AG04450 (cell line): Measurements from ENCODE around the gene OLR1. TPM values are rescaled to one million over a fixed set of nuclear protein-coding genes. Genes with fewer than 3 reads are reported as not detected.

Experiments
- CTCF ChIA-PET: fragments of 300-600, 350-600 bp; formaldehyde crosslinking; extraction: SDS; loops from one replicate; lab custom pipeline; 2022; ENCODE audit warnings: antibody characterized with exemption, inconsistent platforms; lab: Charles Lee
- POLR2A ChIA-PET: fragments of 350-600 bp; formaldehyde crosslinking; extraction: SDS; loops from one replicate; lab custom pipeline; 2021; ENCODE audit warnings: antibody characterized with exemption, inconsistent platforms; lab: Yijun Ruan, JAX
- DNase-seq: peaks from one replicate; pipeline ENCODE4 v3.0.0-alpha.2; 2011; ENCODE audit warnings: low read depth, low spot score
- H3K27ac ChIP-seq: one replicate; pipeline ENCODE4 v1.5.1; 2012; ENCODE audit warnings: low read depth, low read length, control low read depth
- H3K27me3 ChIP-seq: one replicate; pipeline ENCODE4 v1.6.0; 2012; ENCODE audit warnings: low read length; ENCODE audit not compliant: control insufficient read depth, insufficient read depth
- H3K4me3 ChIP-seq: 2 replicates; pipeline ENCODE4 v1.5.1; 2011; ENCODE audit warnings: mild to moderate bottlenecking, low read depth, low read length, control low read depth
- H3K9me3 ChIP-seq: 2 replicates; pipeline ENCODE4 v1.5.1; 2012; ENCODE audit warnings: low read length; ENCODE audit not compliant: control insufficient read depth, insufficient read depth
- CTCF ChIP-seq: IDR thresholded peaks from 2 replicates; pipeline ENCODE4 v1.5.1; 2011; ENCODE audit warnings: low read depth, low read length, control low read depth, inconsistent platforms
- polyA plus RNA-seq: library from polyadenylated mRNA; depleted of rRNA; stranded (reverse); fragments of >200 nt; gene quantifications from 2 replicates; pipeline ENCODE4 v1.2.3, GENCODE V29; 2011; rRNA removed

Gene OLR1
- polyA plus RNA-seq, 1 experiment = 15.3 TPM

- Histone ChIP-seq H3K4me3 (no peak overlapping the region), H3K9me3 (peaks cover 5% of the 10 kb centered on the region), H3K27me3 (no peaks in the 10 kb centered on the region), H3K27ac (no peak overlapping the region)
- no peak for DNase-seq
- TF ChIP-seq CTCF = no peak
- ChIA-PET POLR2A (no interaction called here), CTCF (interaction anchor here (1.3 kb wide), 1 partner anchor 359 kb away, joined by 4 read pairs; no protein-coding TSS in a partner anchor)
Observed at GRCh38 chr12:10110256-10110844, 61.6 kb downstream of the OLR1 start.

Other genes with a start within 250 kb of the OLR1 start
- not detected in 2 replicates for gene CLEC2A, start 239.8 kb downstream of the OLR1 start, polyA plus RNA-seq
- gene CLEC12A, start 200.7 kb downstream of the OLR1 start, polyA plus RNA-seq = not detected in 2 replicates
- not detected in 2 replicates for gene CLEC1B, start 173.0 kb downstream of the OLR1 start, polyA plus RNA-seq
- gene CLEC12B, start 161.5 kb downstream of the OLR1 start, polyA plus RNA-seq = 0.05 TPM in 1 of 2 replicates, not detected in the other
- gene CLEC9A, start 141.4 kb downstream of the OLR1 start, polyA plus RNA-seq = not detected in 2 replicates
- gene CLEC1A, start 73.1 kb downstream of the OLR1 start, polyA plus RNA-seq = not detected in 2 replicates
- not detected in 2 replicates for gene CLEC7A, start 41.9 kb downstream of the OLR1 start, polyA plus RNA-seq
- gene TMEM52B, start 6.9 kb upstream of the OLR1 start, polyA plus RNA-seq = 7.2 and 8.3 TPM in 2 replicates
- 181 and 196 TPM in 2 replicates for gene GABARAPL1, start 40.7 kb upstream of the OLR1 start, polyA plus RNA-seq
- 0.11 and 0.33 TPM in 2 replicates for gene KLRD1, start 135.7 kb upstream of the OLR1 start, polyA plus RNA-seq
- not detected in 2 replicates for gene KLRK1, start 217.9 kb upstream of the OLR1 start, polyA plus RNA-seq
- not detected in 2 replicates for gene KLRC4, start 237.6 kb upstream of the OLR1 start, polyA plus RNA-seq
- gene KLRC3, start 248.5 kb upstream of the OLR1 start, polyA plus RNA-seq = not detected in 2 replicates